Measurements from ENCODE around the gene RPL29.

DNA sequence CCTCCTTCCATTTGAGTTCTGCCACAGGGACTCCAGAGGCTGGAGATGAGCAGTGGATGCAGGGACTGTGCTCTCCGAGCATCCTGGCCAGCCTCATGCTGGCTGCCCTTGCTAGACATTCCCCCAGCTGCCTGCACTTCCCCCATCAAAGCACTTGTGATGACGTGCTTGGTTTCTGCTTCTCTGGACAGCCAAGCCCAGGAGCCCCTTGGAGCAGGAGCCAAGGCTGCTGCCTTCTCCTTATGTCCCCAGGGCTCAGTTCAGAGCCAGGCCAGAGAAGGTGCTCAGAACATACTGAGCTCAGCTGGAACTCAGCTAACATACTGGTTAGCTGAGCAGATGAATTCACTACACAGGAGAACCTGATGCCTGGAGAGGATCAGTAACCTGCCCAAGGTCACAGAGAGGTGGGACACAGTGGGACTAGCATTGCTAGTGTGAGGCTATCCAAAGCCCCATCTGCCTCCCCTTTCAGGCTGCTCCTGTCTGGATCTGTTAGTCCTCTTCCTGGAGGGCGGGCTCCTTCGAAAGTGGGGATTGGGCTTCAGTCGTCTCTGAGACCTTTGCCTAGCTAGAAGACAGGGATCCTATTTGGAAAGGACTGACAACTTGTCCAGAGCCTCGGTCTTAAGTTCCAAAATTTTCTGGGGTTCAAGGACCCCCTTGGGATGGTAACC is 32.7 kb downstream of the RPL29 start:
- TF ChIP-seq, protein P1, sequence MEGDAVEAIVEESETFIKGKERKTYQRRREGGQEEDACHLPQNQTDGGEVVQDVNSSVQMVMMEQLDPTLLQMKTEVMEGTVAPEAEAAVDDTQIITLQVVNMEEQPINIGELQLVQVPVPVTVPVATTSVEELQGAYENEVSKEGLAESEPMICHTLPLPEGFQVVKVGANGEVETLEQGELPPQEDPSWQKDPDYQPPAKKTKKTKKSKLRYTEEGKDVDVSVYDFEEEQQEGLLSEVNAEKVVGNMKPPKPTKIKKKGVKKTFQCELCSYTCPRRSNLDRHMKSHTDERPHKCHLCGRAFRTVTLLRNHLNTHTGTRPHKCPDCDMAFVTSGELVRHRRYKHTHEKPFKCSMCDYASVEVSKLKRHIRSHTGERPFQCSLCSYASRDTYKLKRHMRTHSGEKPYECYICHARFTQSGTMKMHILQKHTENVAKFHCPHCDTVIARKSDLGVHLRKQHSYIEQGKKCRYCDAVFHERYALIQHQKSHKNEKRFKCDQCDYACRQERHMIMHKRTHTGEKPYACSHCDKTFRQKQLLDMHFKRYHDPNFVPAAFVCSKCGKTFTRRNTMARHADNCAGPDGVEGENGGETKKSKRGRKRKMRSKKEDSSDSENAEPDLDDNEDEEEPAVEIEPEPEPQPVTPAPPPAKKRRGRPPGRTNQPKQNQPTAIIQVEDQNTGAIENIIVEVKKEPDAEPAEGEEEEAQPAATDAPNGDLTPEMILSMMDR (IDR thresholded peaks at IDR 0.05), result no peak
- no peak for TF ChIP-seq POLR2AphosphoS5 (IDR thresholded peaks at IDR 0.05)

Data from suprapubic skin (tissue), 3 donors.